Lower lobe of right lung (tissue), 2 donors: ENCODE measurements around the gene INAVA. TPM values are rescaled to one million over a fixed set of nuclear protein-coding genes. Genes with fewer than 3 reads are reported as not detected.
"Not testable (repeated sequence)": the region's sequence is repeated elsewhere in the genome, so short reads cannot be mapped to it uniquely, and the experiment has no call there.

Experiments used
- ATAC-seq, 2 donors: fragments of 200-7000 bp; cut with Tn5 transposase; one replicate each; pipeline ENCODE4 v1.9.1; 2020 to 2022; ENCODE audit warnings: mild to moderate bottlenecking in 2 of 2, moderate library complexity in 2 of 2
- DNase-seq: peaks from one replicate; pipeline ENCODE4 v3.0.0-alpha.2; 2020
- H3K27ac ChIP-seq: fragments of 200-600 bp; one replicate; pipeline ENCODE4 v1.8.0; 2022
- H3K27me3 ChIP-seq: fragments of 200-600 bp; one replicate; pipeline ENCODE4 v1.8.0; 2022; ENCODE audit warnings: low read depth
- H3K36me3 ChIP-seq: fragments of 200-600 bp; one replicate; pipeline ENCODE4 v1.8.0; 2022; ENCODE audit warnings: mild to moderate bottlenecking
- H3K4me1 ChIP-seq: fragments of 200-600 bp; one replicate; pipeline ENCODE4 v1.8.0; 2022
- H3K4me3 ChIP-seq: fragments of 200-600 bp; one replicate; pipeline ENCODE4 v1.8.0; 2022; ENCODE audit warnings: mild to moderate bottlenecking
- H3K9me3 ChIP-seq: fragments of 200-600 bp; one replicate; pipeline ENCODE4 v1.8.0; 2022
- CTCF ChIP-seq: fragments of 200-600 bp; IDR thresholded peaks from one replicate; pipeline ENCODE4 v1.8.0; 2022; ENCODE audit warnings: antibody characterized with exemption, mild to moderate bottlenecking
- intact Hi-C: fragments of 100-400 bp; cut with DNase I; formaldehyde crosslinking; loops from one replicate; pipeline ENCODE4 v1.11.0; 2022
- total RNA-seq: library from RNA; stranded (reverse); fragmentation: NEBNext Ultra II Directional; extraction: Animal tissue kit (Norgen Biotek cat#: 25700); gene quantifications from one replicate; pipeline ENCODE4 v1.2.1, GENCODE V29; 2021
- donor health status: DM: no; HTN: yes; CAD: no; lungs with severe emphysema.

Gene INAVA
- total RNA-seq, 1 donor from 2014 or later, result 7.8 TPM

- no peak overlapping the region for H3K27ac ChIP-seq
- no peaks in the 10 kb centered on the region for H3K27me3 ChIP-seq
- no peak for ATAC-seq
- no peak overlapping the region for H3K4me3 ChIP-seq
- no peak for DNase-seq
- H3K36me3 ChIP-seq, result no peaks in the 10 kb centered on the region
- no peak for TF ChIP-seq CTCF
- H3K9me3 ChIP-seq, result no peaks in the 10 kb centered on the region
- intact Hi-C loops, result no loop called here
- no peaks in the 10 kb centered on the region for H3K4me1 ChIP-seq
These were observed 65.7 kb downstream of the INAVA start for GRCh38 chr1:200960236-200960947.

GRCh38 chr1:200960948-200961340 lies 66.2 kb downstream of the INAVA start:
- DNase-seq, result no peak
- no peaks in the 10 kb centered on the region for H3K9me3 ChIP-seq
- H3K27me3 ChIP-seq, result no peaks in the 10 kb centered on the region
- ATAC-seq, result no peak
- no peak overlapping the region for H3K4me3 ChIP-seq
- TF ChIP-seq CTCF, result no peak
- intact Hi-C loops, result no loop called here
- H3K27ac ChIP-seq, result no peak overlapping the region
- H3K4me1 ChIP-seq, result no peaks in the 10 kb centered on the region
- no peaks in the 10 kb centered on the region for H3K36me3 ChIP-seq

GRCh38 chr1:200962151-200962550 lies 67.5 kb downstream of the INAVA start:
- H3K4me1 ChIP-seq, H3K27ac ChIP-seq, ATAC-seq, H3K36me3 ChIP-seq, intact Hi-C loops, DNase-seq, H3K9me3 ChIP-seq, H3K27me3 ChIP-seq, H3K4me3 ChIP-seq: not testable (repeated sequence)

GRCh38 chr1:200962631-200963030 lies 67.9 kb downstream of the INAVA start:
- no peak overlapping the region for H3K4me3 ChIP-seq
- no peak overlapping the region for H3K27ac ChIP-seq
- intact Hi-C loops, result no loop called here
- H3K36me3 ChIP-seq, result no peaks in the 10 kb centered on the region
- no peak for DNase-seq
- no peaks in the 10 kb centered on the region for H3K9me3 ChIP-seq
- no peak for ATAC-seq
- no peak for TF ChIP-seq CTCF
- H3K4me1 ChIP-seq, result no peaks in the 10 kb centered on the region
- no peaks in the 10 kb centered on the region for H3K27me3 ChIP-seq

GRCh38 chr1:200963076-200963475 lies 68.4 kb downstream of the INAVA start:
- TF ChIP-seq CTCF, result no peak
- H3K36me3 ChIP-seq, result no peaks in the 10 kb centered on the region
- H3K27ac ChIP-seq, result no peak overlapping the region
- no peak overlapping the region for H3K4me3 ChIP-seq
- H3K4me1 ChIP-seq, result no peaks in the 10 kb centered on the region
- H3K9me3 ChIP-seq, result no peaks in the 10 kb centered on the region
- ATAC-seq, result no peak
- DNase-seq, result no peak
- intact Hi-C loops, result no loop called here
- H3K27me3 ChIP-seq, result no peaks in the 10 kb centered on the region

- intact Hi-C loops, result not testable (repeated sequence)
These were observed 69.2 kb downstream of the INAVA start for GRCh38 chr1:200963888-200964287.

More at GRCh38 chr1:200963888-200964287, 69.2 kb downstream of the INAVA start:
- not testable (repeated sequence) for DNase-seq, H3K4me1 ChIP-seq, H3K27me3 ChIP-seq, H3K9me3 ChIP-seq, H3K36me3 ChIP-seq, H3K4me3 ChIP-seq, ATAC-seq, H3K27ac ChIP-seq

Other genes with a start within 250 kb of the INAVA start
- gene DDX59, start 225.0 kb upstream of the INAVA start, total RNA-seq, result 19.6 TPM
- gene CAMSAP2, start 156.0 kb upstream of the INAVA start, total RNA-seq, result 30.7 TPM
- gene GPR25, start 21.9 kb upstream of the INAVA start, total RNA-seq, result 0.62 TPM
- gene KIF21B, start 128.8 kb downstream of the INAVA start, total RNA-seq, result 4.7 TPM
- 0.06 TPM for gene CACNA1S, start 217.5 kb downstream of the INAVA start, total RNA-seq
- not detected for gene ASCL5, start 232.3 kb downstream of the INAVA start, total RNA-seq